ENCODE data around the gene DPYSL5.
"Not testable (repeated sequence)": the region's sequence is repeated elsewhere in the genome, so short reads cannot be mapped to it uniquely, and the experiment has no call there.

Gene DPYSL5

DNA sequence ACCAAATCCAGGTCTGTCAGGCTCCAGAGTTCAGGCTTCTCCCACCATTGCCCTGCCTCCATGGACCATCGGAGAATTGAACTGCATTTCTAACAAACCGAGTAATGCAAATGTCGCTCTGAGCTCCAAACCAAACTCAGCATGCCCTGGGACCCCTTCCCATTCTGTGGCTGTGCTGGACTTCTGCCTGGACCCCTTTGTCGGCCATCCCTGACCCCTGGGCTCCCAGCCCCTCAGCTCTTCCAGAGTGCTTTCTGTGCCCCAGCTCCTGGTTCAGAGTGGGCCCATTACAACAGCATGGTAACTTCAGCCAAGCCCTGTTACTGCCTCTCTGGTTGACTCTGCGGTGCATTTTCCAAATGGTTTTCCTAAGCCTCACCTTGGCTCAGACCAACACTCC lies 67.4 kb downstream of the DPYSL5 start:
- no peak for DNase-seq (ENCODE audit: insufficient read length, low spot score)
- TF ChIP-seq PAX5 (IDR thresholded peaks at IDR 0.05; ENCODE audit: insufficient read depth, low read length, severe bottlenecking): no peak
- TF ChIP-seq SPI1 (IDR thresholded peaks at IDR 0.05; ENCODE audit: low read depth, low read length): no peak
- no peak for TF ChIP-seq POU2F2 (IDR thresholded peaks at IDR 0.05; ENCODE audit: low read depth, low read length)
- TF ChIP-seq POLR2AphosphoS5 (IDR thresholded peaks at IDR 0.05; ENCODE audit: low read depth, low read length): no peak
- TF ChIP-seq POLR2A (IDR thresholded peaks at IDR 0.05; ENCODE audit: low read depth, low read length): no peak
- no peak for TF ChIP-seq TAF1 (IDR thresholded peaks at IDR 0.05; ENCODE audit: low read depth, low read length)
- FAIRE-seq: no peak

DNA sequence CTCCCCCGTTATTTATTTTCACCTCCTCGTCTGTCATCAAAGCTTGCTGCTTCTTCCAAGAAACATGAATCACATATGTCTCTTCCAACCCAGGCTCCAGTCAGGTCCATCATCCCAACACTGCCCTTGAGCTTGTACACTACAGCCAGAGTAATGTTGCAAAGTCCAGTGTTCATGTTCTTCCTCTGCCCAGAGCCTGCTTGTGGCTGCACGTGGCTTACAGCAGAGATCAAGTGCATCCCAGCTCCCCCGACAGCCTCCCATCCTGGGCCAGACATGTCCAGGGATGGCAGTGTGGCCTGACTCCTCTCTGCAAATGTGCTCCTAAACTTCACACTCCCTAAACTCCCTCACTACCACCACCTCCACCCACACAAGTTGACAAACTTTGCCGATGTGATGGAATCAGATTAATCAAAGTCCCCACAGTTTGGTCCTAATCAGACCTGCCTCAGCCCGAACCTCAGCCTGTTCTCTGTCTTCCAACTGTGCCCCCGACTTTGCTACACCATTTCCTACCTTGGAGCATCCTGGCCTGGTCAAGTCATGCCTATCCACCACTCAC lies 68.3 kb downstream of the DPYSL5 start:
- no peak for TF ChIP-seq SPI1 (IDR thresholded peaks at IDR 0.05; ENCODE audit: low read depth, low read length)
- no peak for TF ChIP-seq POLR2AphosphoS5 (IDR thresholded peaks at IDR 0.05; ENCODE audit: low read depth, low read length)
- no peak for TF ChIP-seq TAF1 (IDR thresholded peaks at IDR 0.05; ENCODE audit: low read depth, low read length)
- no peak for TF ChIP-seq POU2F2 (IDR thresholded peaks at IDR 0.05; ENCODE audit: low read depth, low read length)
- TF ChIP-seq PAX5 (IDR thresholded peaks at IDR 0.05; ENCODE audit: insufficient read depth, low read length, severe bottlenecking): no peak
- no peak for TF ChIP-seq POLR2A (IDR thresholded peaks at IDR 0.05; ENCODE audit: low read depth, low read length)
- FAIRE-seq (no peak), DNase-seq (ENCODE audit: insufficient read length, low spot score) (no peak)

DNA sequence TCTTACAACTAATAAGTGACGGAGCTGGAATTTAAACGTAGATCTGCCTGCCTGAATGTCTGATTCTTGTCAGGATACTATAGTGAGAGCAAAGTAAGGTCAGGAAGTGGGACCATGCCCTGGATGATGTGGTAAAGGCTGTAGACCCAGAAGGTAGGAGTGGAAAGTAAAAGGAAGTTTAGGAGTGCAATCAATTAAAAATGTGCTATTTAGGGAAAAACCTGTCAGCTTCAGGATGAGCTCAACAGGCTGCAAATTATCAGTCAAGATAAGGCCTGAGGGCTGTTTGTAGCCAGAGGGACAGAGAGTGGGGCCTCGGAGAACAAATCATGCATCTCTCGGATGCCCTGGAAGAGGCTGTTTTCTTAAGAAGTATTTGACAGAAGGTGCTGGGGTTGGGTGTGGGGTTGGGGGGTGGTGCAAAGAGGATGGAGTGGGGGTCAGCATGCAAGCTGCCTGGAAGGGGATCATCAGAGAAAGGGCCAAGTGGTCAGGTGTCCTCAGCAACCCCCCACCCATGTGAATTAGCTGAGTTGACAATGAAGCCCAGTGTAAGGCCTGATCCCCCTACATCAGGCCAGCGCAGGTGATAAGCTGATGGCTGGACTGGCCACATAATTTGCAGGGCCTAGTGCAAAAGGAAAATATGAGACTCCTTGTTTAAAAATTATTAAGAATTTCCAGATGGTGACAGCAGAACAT lies 69.4 kb downstream of the DPYSL5 start:
- FAIRE-seq (no peak), DNase-seq (ENCODE audit: insufficient read length, low spot score) (no peak)
- TF ChIP-seq POLR2AphosphoS5 (IDR thresholded peaks at IDR 0.05; ENCODE audit: low read depth, low read length): no peak
- TF ChIP-seq POU2F2 (IDR thresholded peaks at IDR 0.05; ENCODE audit: low read depth, low read length): no peak
- no peak for TF ChIP-seq TAF1 (IDR thresholded peaks at IDR 0.05; ENCODE audit: low read depth, low read length)
- no peak for TF ChIP-seq POLR2A (IDR thresholded peaks at IDR 0.05; ENCODE audit: low read depth, low read length)
- no peak for TF ChIP-seq SPI1 (IDR thresholded peaks at IDR 0.05; ENCODE audit: low read depth, low read length)
- TF ChIP-seq PAX5 (IDR thresholded peaks at IDR 0.05; ENCODE audit: insufficient read depth, low read length, severe bottlenecking): no peak

DNA sequence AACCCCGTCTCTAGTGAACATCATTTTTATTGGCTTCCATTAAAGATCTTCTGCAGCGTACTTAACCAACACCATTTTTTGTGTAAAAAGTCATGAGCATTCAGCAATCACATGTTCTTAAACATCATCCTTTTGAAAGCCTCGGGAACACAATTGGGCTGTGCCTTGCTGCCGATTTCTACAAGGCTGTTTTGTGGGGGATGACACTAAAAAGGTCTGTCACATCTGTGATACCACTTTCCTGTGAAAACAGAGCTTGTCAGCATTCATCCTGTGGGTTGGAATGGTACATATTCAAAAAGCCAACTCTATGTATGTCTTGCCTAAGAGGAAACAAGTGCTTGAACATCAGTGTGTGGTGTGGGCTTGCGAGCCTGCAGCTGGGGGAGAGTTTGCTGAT lies 73.4 kb downstream of the DPYSL5 start:
- no peak for DNase-seq (ENCODE audit: insufficient read length, low spot score)
- no peak for FAIRE-seq
- TF ChIP-seq POU2F2 (IDR thresholded peaks at IDR 0.05; ENCODE audit: low read depth, low read length): no peak
- no peak for TF ChIP-seq PAX5 (IDR thresholded peaks at IDR 0.05; ENCODE audit: insufficient read depth, low read length, severe bottlenecking)
- TF ChIP-seq TAF1 (IDR thresholded peaks at IDR 0.05; ENCODE audit: low read depth, low read length): no peak
- TF ChIP-seq POLR2A (IDR thresholded peaks at IDR 0.05; ENCODE audit: low read depth, low read length): no peak
- no peak for TF ChIP-seq POLR2AphosphoS5 (IDR thresholded peaks at IDR 0.05; ENCODE audit: low read depth, low read length)
- no peak for TF ChIP-seq SPI1 (IDR thresholded peaks at IDR 0.05; ENCODE audit: low read depth, low read length)

DNA sequence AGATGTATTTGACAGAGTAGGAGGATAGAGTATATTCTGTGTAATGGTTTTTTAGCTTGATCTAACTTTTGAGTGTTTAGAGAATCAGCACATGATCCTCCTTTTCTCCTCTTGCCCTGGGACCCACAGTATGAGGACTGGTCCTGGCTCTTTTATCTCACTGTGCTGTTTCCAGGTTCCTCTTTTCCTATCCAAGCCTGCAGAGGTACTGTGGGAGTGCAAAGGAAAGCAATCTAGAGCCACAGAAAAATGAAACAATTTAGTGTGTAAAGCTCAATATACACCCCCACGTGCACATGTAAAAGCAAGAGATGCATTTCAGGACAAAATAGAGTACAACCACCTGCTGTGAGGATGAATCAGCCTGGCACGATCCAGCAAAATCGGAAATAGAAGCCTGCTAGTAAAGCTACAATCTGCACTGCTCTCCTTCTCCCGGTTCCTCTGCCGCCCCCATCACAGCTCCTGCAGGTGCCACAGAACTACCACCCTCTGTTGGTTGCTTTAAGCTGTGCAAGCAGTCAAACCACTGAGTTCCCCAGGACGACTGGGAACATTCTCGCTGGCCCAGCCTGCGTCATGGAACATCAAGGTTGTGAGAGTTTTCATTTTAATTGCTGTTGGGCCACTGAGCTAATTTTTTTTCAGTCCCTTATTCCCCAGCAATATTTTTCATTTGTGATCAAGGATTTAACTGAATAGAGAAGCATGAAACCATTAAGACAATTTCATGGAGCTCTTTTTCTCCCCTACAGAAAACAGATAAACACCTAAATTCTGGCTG lies 74.7 kb downstream of the DPYSL5 start:
- DNase-seq (ENCODE audit: insufficient read length, low spot score) (peak; percentile 69), FAIRE-seq (peak; percentile 69)
- TF ChIP-seq SPI1 (IDR thresholded peaks at IDR 0.05; ENCODE audit: low read depth, low read length) (peak; percentile 30; the same call in 1 of the 2 replicates), PAX5 (IDR thresholded peaks at IDR 0.05; ENCODE audit: insufficient read depth, low read length, severe bottlenecking) (no peak)

DNA sequence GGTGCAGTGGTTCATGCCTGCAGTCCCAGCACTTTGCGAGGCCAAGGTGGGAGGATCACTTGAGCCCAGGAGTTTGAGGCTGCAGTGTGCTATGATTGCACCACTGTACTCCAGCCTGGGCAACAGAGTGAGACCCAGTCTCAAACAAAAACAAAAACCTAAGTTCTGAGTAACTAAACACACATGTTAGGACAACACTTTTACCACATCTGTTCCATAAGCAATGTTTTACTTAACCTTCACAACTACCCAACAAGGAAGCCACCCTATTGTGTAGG lies 75.2 kb downstream of the DPYSL5 start:
- FAIRE-seq; DNase-seq (ENCODE audit: insufficient read length, low spot score): not testable (repeated sequence)

DNA sequence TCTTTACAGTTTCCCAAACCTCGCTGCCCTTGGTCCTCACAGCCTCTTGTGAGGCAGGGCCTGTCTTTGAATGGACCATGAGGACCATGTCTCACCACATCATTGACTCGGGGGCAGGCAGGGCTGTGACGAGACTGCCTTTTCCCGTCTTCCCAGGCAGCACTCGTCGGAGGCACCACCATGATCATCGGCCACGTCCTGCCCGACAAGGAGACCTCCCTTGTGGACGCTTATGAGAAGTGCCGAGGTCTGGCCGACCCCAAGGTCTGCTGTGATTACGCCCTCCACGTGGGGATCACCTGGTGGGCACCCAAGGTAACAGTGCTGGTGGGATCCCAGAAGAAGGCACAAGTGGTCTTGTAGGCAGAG lies 76.8 kb downstream of the DPYSL5 start:
- FAIRE-seq (no peak), DNase-seq (ENCODE audit: insufficient read length, low spot score) (no peak)
- TF ChIP-seq POLR2AphosphoS5 (IDR thresholded peaks at IDR 0.05; ENCODE audit: low read depth, low read length): no peak
- no peak for TF ChIP-seq TAF1 (IDR thresholded peaks at IDR 0.05; ENCODE audit: low read depth, low read length)
- TF ChIP-seq POLR2A (IDR thresholded peaks at IDR 0.05; ENCODE audit: low read depth, low read length): no peak
- TF ChIP-seq POU2F2 (IDR thresholded peaks at IDR 0.05; ENCODE audit: low read depth, low read length): no peak
- no peak for TF ChIP-seq PAX5 (IDR thresholded peaks at IDR 0.05; ENCODE audit: insufficient read depth, low read length, severe bottlenecking)
- TF ChIP-seq SPI1 (IDR thresholded peaks at IDR 0.05; ENCODE audit: low read depth, low read length): no peak

DNA sequence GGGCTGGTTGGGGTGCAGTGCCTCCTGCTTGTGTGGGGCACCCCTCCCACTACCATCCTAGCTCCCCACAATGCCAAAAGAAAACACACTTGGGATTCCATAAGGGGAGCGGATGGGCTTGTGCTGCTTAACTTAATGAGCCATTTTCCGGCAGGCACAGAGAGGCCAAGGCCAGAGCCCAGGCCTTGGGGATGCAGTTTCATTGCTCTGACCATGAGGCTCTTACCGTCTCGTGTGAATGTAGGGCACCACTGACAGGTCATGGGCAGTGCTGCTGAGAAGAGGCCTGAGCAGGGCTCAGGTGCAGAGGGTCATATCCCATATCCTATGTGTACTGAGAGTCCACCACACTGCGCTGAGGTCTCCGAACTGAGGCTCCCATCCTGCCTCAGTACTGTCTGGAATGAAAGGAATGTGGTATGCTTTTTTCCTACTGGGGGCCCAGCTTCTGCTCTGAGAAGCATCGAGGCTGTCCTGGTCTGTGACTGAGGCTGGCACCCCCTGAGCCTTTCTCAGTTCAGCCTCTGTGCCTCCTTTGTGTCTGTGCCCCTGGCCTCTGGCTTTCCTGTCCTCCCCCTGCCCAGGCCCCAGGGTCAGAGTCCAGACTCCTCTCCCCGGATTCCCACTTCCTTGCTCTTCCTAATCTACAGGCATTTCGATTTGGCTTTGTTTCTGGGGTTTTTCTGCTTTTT lies 77.3 kb downstream of the DPYSL5 start:
- TF ChIP-seq POU2F2 (IDR thresholded peaks at IDR 0.05; ENCODE audit: low read depth, low read length): no peak
- no peak for TF ChIP-seq TAF1 (IDR thresholded peaks at IDR 0.05; ENCODE audit: low read depth, low read length)
- no peak for TF ChIP-seq SPI1 (IDR thresholded peaks at IDR 0.05; ENCODE audit: low read depth, low read length)
- no peak for TF ChIP-seq POLR2A (IDR thresholded peaks at IDR 0.05; ENCODE audit: low read depth, low read length)
- TF ChIP-seq POLR2AphosphoS5 (IDR thresholded peaks at IDR 0.05; ENCODE audit: low read depth, low read length): no peak
- no peak for TF ChIP-seq PAX5 (IDR thresholded peaks at IDR 0.05; ENCODE audit: insufficient read depth, low read length, severe bottlenecking)
- FAIRE-seq (no peak), DNase-seq (ENCODE audit: insufficient read length, low spot score) (no peak)

DNA sequence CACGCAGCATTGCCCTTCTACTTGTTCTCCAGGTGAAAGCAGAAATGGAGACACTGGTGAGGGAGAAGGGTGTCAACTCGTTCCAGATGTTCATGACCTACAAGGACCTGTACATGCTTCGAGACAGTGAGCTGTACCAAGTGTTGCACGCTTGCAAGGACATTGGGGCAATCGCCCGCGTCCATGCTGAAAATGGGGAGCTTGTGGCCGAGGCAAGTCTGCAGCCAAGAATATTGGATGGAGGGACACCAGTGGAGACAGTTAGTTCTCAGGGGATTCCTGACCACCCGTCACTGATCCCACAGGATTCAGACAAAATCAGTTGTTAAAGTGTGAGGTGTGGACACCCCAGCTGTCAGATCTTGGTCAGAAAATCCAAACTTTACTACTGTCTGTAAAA lies 79.3 kb downstream of the DPYSL5 start:
- FAIRE-seq: no peak
- no peak for DNase-seq (ENCODE audit: insufficient read length, low spot score)
- TF ChIP-seq POLR2AphosphoS5 (IDR thresholded peaks at IDR 0.05; ENCODE audit: low read depth, low read length) (no peak), POLR2A (IDR thresholded peaks at IDR 0.05; ENCODE audit: low read depth, low read length) (no peak), PAX5 (IDR thresholded peaks at IDR 0.05; ENCODE audit: insufficient read depth, low read length, severe bottlenecking) (no peak), POU2F2 (IDR thresholded peaks at IDR 0.05; ENCODE audit: low read depth, low read length) (no peak), SPI1 (IDR thresholded peaks at IDR 0.05; ENCODE audit: low read depth, low read length) (no peak), TAF1 (IDR thresholded peaks at IDR 0.05; ENCODE audit: low read depth, low read length) (no peak)
